Psoas muscle (tissue), 8 donors: ENCODE measurements around the gene TRIL. TPM values are rescaled to one million over a fixed set of nuclear protein-coding genes. Genes with fewer than 3 reads are reported as not detected.
A peak's percentile ranks its signal among the peaks of the same experiment; 100 is the strongest.

Experiments used
- ATAC-seq, 4 donors: fragments of 200-7000 bp; cut with Tn5 transposase; one replicate each; pipeline ENCODE4 v1.9.1; 2020; ENCODE audit warnings: moderate library complexity in 3 of 4, mild to moderate bottlenecking in 2 of 4
- DNase-seq, 2 donors: peaks; one replicate each; pipeline ENCODE4 v3.0.0-alpha.2; 2020
- H3K27ac ChIP-seq: fragments of 200-600 bp; one replicate; pipeline ENCODE4 v1.8.0; 2022
- H3K27me3 ChIP-seq, 3 donors: fragments of 200-600 bp in 1 of 3; one replicate each; pipeline versions ENCODE4 v1.6.1 to v1.8.0; 2013 to 2022; ENCODE audit warnings: low read length in 2 of 3, mild to moderate bottlenecking in 2 of 3, moderate library complexity in 1 of 3; ENCODE audit not compliant: insufficient read depth in 3 of 3
- H3K36me3 ChIP-seq, 2 donors: fragments of 200-600 bp in 1 of 2; one replicate each; pipeline versions ENCODE4 v1.6.1 to v1.8.0; 2013 to 2022; ENCODE audit warnings: low read depth in 1 of 2, mild to moderate bottlenecking in 1 of 2, moderate library complexity in 1 of 2; ENCODE audit not compliant: insufficient read depth in 1 of 2
- H3K4me1 ChIP-seq: fragments of 200-600 bp; one replicate; pipeline ENCODE4 v1.8.0; 2022
- H3K4me3 ChIP-seq: fragments of 200-600 bp; one replicate; pipeline ENCODE4 v1.8.0; 2022; ENCODE audit warnings: mild to moderate bottlenecking
- H3K9me3 ChIP-seq: fragments of 200-600 bp; one replicate; pipeline ENCODE4 v1.8.0; 2022
- WGBS, 3 donors: extraction: QIAGEN DNeasy Blood & Tissue Kit; methylation state at CpG; one replicate each; pipeline versions ENCODE4 v1.1.6 to v1.1.7; 2013; 5-methylcytosine and 5-hydroxymethylcytosine counted together
- intact Hi-C, 2 donors: fragments of 100-400 bp; cut with DNase I; formaldehyde crosslinking; loops; one replicate each; pipeline versions ENCODE4 v1.11.0 to v1.14.2; 2022
- polyA plus RNA-seq, 3 donors: library from polyadenylated mRNA; stranded (reverse); fragments of 200-250 nt; gene quantifications; one replicate each; pipeline ENCODE4 v1.2.3, GENCODE V29; 2013
- total RNA-seq, 4 donors: library from RNA; stranded (reverse); fragmentation: NEBNext Ultra II Directional in 2 of 4; extraction: Animal tissue kit (Norgen Biotek cat#: 25700) in 2 of 4; gene quantifications; one replicate each; pipeline versions ENCODE4 v1.2.1 to v1.2.4, GENCODE V29; 2021 to 2023
- TF ChIP-seq, protein P1 (sequence below): fragments of 200-600 bp; IDR thresholded peaks from one replicate; pipeline ENCODE4 v1.8.0; 2022; ENCODE audit warnings: antibody characterized with exemption
- donor health status: healthy with polysubstance abuse.
- donor health status: DM: no; HTN: no; CAD: no; lungs with moderate emphysema.
- donor health status: Bipolar disorder and iron deficiency.
- donor health status: healthy.
- donor health status: DM: yes; HTN: yes; CAD: no.
- donor health status: DM: no; HTN: no; CAD: no.
- donor health status: DM: no; HTN: no; CAD: no.
- donor health status: DM: yes; HTN: yes; CAD: no.

Gene TRIL
- total and polyA plus RNA-seq, 7 donors: 0.38 to 3.2 (median 0.62) TPM

DNA sequence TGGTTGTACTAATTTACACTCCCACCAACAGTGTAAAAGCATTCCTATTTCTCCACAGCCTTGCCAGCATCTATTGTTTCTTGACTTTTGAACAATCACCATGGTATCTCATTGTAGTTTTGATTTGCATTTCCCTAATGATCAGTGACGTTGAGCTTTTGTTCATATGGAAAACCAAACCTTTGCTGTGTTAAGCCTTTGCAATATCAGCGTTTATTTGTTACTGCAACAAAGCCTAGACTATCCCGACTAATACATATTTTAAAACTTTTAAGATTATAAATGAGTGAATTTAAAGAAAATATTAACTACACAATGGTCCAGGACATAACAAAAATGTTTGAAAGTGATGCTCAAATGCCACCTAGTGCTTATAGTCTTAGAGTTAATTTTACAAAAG, 26.6 kb downstream of the TRIL start:
- WGBS, 3 donors: 89 to 96% (median 93%) methylated on average over 3 of the region's 3 CpGs
- Histone ChIP-seq H3K9me3 (no peaks in the 10 kb centered on the region), H3K27ac (no peak overlapping the region), H3K4me1 (no peaks in the 10 kb centered on the region), H3K27me3 (no peaks in the 10 kb centered on the region), H3K4me3 (no peak overlapping the region), H3K36me3 (no peaks in the 10 kb centered on the region)
- DNase-seq (no peak), ATAC-seq (no peak)
- intact Hi-C loops: no loop called here
- TF ChIP-seq, protein P1, sequence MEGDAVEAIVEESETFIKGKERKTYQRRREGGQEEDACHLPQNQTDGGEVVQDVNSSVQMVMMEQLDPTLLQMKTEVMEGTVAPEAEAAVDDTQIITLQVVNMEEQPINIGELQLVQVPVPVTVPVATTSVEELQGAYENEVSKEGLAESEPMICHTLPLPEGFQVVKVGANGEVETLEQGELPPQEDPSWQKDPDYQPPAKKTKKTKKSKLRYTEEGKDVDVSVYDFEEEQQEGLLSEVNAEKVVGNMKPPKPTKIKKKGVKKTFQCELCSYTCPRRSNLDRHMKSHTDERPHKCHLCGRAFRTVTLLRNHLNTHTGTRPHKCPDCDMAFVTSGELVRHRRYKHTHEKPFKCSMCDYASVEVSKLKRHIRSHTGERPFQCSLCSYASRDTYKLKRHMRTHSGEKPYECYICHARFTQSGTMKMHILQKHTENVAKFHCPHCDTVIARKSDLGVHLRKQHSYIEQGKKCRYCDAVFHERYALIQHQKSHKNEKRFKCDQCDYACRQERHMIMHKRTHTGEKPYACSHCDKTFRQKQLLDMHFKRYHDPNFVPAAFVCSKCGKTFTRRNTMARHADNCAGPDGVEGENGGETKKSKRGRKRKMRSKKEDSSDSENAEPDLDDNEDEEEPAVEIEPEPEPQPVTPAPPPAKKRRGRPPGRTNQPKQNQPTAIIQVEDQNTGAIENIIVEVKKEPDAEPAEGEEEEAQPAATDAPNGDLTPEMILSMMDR: no peak

DNA sequence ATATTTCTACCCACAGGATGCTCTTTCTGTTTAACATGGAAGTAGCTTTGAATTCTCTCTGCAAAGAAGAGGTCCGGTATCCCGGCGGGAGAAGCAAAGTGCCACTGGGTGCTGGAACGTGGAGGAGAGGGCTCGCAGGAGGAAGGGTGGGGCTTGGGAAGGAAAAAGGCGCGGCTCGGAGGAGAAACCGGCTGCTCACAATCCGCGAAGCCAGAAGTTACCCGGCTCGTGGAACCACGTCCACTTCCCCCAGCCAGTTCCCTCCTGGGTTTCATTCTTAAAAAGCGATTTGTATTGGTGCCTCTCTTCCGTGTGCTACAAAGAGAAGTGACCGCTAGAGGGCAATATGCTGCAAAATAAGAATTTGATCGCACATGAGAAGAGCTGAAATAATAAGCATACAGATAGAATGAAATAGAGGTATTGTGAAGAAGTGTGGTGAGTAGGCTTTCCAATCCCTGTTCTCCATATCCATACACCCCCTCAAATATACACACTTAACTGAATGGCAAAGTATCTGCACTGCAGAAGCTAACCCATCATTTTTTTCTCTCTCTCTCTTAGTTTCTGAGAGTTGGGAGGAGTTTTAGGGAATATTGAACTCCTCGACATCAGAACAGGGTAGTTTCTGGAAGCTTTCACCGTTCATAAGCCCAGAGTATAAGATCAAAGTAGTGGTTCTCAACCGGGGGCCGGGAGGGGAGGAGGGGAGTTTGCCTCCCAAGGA, 31.1 kb downstream of the TRIL start:
- Histone ChIP-seq H3K4me1 (peaks cover 10% of the 10 kb centered on the region), H3K9me3 (no peaks in the 10 kb centered on the region), H3K36me3 (no peaks in the 10 kb centered on the region), H3K27ac (no peak overlapping the region), H3K27me3 (no peaks in the 10 kb centered on the region), H3K4me3 (peak overlapping the region; percentile 61)
- DNase-seq (peak; percentile 66 to 78), ATAC-seq (peak; percentile 78 to 87 (median 84))
- WGBS, 3 donors: 2 to 4% (median 3%) methylated on average over 22 of the region's 22 CpGs
- intact Hi-C loops: loop anchor here in 1 of 2 donors (2.0 kb wide), 1 partner anchor 30 kb away; no protein-coding TSS in a partner anchor
- TF ChIP-seq, protein P1: peak; percentile 81

- no peaks in the 10 kb centered on the region for H3K36me3 ChIP-seq
- TF ChIP-seq, protein P1: peak; percentile 83
- 9 to 14% (median 10%) methylated on average over 7 of the region's 7 CpGs for WGBS, 3 donors
- no peaks in the 10 kb centered on the region for H3K27me3 ChIP-seq
- H3K4me1 ChIP-seq: peaks cover 12% of the 10 kb centered on the region
- peak; percentile 68 to 91 (median 76) for ATAC-seq
- no peaks in the 10 kb centered on the region for H3K9me3 ChIP-seq
- H3K27ac ChIP-seq: no peak overlapping the region
- intact Hi-C loops: loop anchor here (1.0 to 5.0 kb wide), 4 partner anchors 184 to 486 kb away; no protein-coding TSS in a partner anchor
- peak; percentile 64 to 71 for DNase-seq
- no peak overlapping the region for H3K4me3 ChIP-seq
These were observed 35.4 kb downstream of the TRIL start for GRCh38 chr7:28922624-28923331.

- 1 to 2% (median 1%) methylated on average over 4 of the region's 4 CpGs for WGBS, 3 donors
- H3K27ac ChIP-seq: no peak overlapping the region
- no peaks in the 10 kb centered on the region for H3K27me3 ChIP-seq
- no peak for DNase-seq
- TF ChIP-seq, protein P1: peak; percentile 88
- H3K4me3 ChIP-seq: no peak overlapping the region
- intact Hi-C loops: loop anchor here (1.0 to 5.0 kb wide), 4 partner anchors 185 to 487 kb away; no protein-coding TSS in a partner anchor
- H3K4me1 ChIP-seq: peaks cover 12% of the 10 kb centered on the region
- H3K36me3 ChIP-seq: no peaks in the 10 kb centered on the region
- ATAC-seq: peak; percentile 93 to 98 (median 95)
- no peaks in the 10 kb centered on the region for H3K9me3 ChIP-seq
These were observed 36.3 kb downstream of the TRIL start for GRCh38 chr7:28921822-28922221.
